Body of pancreas (tissue), 4 donors: ENCODE measurements around the gene FBLN1. TPM values are rescaled to one million over a fixed set of nuclear protein-coding genes. Genes with fewer than 3 reads are reported as not detected.

Source experiments
- ATAC-seq: fragments of 150-250 bp; one replicate; pipeline ENCODE4 v1.9.1; 2016
- DNase-seq, 4 donors: peaks; one replicate each; pipeline ENCODE4 v3.0.0-alpha.2; 2019
- H3K27ac ChIP-seq, 4 donors: fragments of 200-600 bp; sonication (generic); 1 replicate in 3 of 4; 2 replicates in 1 of 4; pipeline versions ENCODE4 v1.5.1 to v1.6.1; 2016 to 2019; ENCODE audit warnings: mild to moderate bottlenecking in 1 of 4, mixed read lengths in 1 of 4, moderate library complexity in 1 of 4
- H3K27me3 ChIP-seq, 2 donors: fragments of 200-600 bp; sonication (generic); one replicate each; pipeline ENCODE4 v1.6.0; 2016; ENCODE audit warnings: mild to moderate bottlenecking in 1 of 2
- H3K36me3 ChIP-seq, 2 donors: fragments of 200-600 bp; sonication (generic); replicated peaks in 1 of 2; 2 replicates each; pipeline ENCODE4 v1.5.1; 2016; ENCODE audit warnings: low read depth in 2 of 2; ENCODE audit not compliant: insufficient read depth in 1 of 2
- H3K4me1 ChIP-seq: fragments of 200-600 bp; sonication (generic); one replicate; pipeline ENCODE4 v1.6.0; 2016
- H3K4me3 ChIP-seq, 2 donors: fragments of 200-600 bp; sonication (generic); 1 replicate in 1 of 2; 2 replicates in 1 of 2; pipeline ENCODE4 v1.5.1; 2016 to 2019
- H3K9me3 ChIP-seq, 3 donors: fragments of 200-600 bp; sonication (generic); 1 replicate in 2 of 3; 2 replicates in 1 of 3; pipeline ENCODE4 v1.5.1; 2016
- CTCF ChIP-seq, 7 experiments: fragments of 450-650 bp in 4 of 7; fragments of 200-600 bp in 3 of 7; sonication (generic) in 3 of 7; IDR thresholded peaks; one replicate each; pipeline ENCODE4 v1.5.1; 2016 to 2019; ENCODE audit warnings: antibody characterized with exemption in 7 of 7
- POLR2A ChIP-seq, 3 donors: fragments of 450-650 bp; IDR thresholded peaks; one replicate each; pipeline ENCODE4 v1.6.1; 2016; ENCODE audit warnings: antibody characterized with exemption in 3 of 3, mild to moderate bottlenecking in 2 of 3
- WGBS, 2 donors: methylation state at CpG; one replicate each; pipeline ENCODE4 v1.1.5; 2017; 5-methylcytosine and 5-hydroxymethylcytosine counted together
- intact Hi-C: fragments of 100-400 bp; cut with DNase I; formaldehyde crosslinking; loops from one replicate; pipeline ENCODE4 v1.15.1; 2023
- total RNA-seq, 2 donors: library from RNA; depleted of rRNA; stranded (reverse); fragments of >200 nt; gene quantifications; one replicate each; pipeline ENCODE4 v1.1.0, GENCODE V29; 2016

The FBLN1 gene
- total RNA-seq, 2 donors from 2014 or later = 97.0 to 119 TPM

DNA sequence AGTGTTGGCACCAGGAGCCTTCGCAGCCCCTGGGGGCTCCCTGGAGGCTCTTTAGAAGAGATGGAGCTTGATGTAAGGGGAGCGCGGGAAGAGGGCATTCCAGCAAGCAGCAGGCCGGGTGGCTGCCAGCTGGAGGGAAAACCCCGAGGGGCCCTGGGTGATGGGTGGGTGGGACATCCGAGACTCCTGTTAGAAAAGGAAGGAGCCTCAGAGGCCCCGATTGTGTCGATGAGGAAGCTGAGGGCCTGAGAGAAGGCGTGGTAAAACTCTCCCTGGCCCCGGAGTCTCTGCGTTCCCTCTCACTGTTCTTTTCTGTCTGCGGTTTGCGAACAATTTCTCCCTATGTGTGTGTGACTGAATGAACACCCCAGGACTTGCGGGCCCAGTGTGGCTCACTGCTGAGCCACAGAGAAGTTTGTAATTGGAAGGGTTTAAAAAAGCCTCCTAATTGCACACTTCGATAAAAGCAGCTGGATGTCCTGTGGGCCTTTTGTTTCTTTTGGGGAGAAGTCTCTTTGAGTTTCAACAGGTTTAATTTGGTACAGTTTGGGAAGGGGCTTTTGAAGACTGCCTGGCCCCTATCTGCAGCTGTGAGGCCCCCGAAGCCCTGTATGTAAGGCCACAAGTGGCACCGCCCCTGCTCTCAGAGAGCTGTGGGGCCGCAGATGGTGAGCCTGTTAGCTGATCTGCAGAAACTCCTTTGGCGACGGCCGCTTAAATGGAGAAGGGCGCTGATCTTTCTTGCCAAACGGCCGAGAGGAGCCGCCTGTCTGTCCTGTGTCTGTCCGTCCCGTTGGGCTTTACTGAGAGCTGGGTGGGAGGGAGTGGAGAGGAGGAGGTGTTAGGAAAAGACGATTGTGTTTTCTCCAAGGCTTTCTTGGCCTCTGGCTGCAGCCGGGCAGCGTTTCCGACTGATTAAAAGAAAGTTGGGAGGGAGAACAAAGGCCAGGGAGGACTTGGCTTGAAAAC, 2.0 kb downstream of the FBLN1 start:
- H3K27me3 ChIP-seq = no peaks in the 10 kb centered on the region
- ATAC-seq (no peak), DNase-seq (peak in 1 of 4 donors; percentile 17)
- H3K4me3 ChIP-seq = no peak overlapping the region
- peak overlapping the region in 1 of 4 donors; percentile 28 for H3K27ac ChIP-seq
- intact Hi-C loops = no loop called here
- H3K4me1 ChIP-seq = peaks cover 12% of the 10 kb centered on the region
- H3K36me3 ChIP-seq = no peaks in the 10 kb centered on the region
- TF ChIP-seq POLR2A (IDR thresholded peaks at IDR 0.05) (no peak), CTCF (IDR thresholded peaks at IDR 0.05) (no peak)
- no peaks in the 10 kb centered on the region for H3K9me3 ChIP-seq
- 40 to 63% methylated on average over 28 to 31 of the region's 31 CpGs for WGBS, 2 donors

DNA sequence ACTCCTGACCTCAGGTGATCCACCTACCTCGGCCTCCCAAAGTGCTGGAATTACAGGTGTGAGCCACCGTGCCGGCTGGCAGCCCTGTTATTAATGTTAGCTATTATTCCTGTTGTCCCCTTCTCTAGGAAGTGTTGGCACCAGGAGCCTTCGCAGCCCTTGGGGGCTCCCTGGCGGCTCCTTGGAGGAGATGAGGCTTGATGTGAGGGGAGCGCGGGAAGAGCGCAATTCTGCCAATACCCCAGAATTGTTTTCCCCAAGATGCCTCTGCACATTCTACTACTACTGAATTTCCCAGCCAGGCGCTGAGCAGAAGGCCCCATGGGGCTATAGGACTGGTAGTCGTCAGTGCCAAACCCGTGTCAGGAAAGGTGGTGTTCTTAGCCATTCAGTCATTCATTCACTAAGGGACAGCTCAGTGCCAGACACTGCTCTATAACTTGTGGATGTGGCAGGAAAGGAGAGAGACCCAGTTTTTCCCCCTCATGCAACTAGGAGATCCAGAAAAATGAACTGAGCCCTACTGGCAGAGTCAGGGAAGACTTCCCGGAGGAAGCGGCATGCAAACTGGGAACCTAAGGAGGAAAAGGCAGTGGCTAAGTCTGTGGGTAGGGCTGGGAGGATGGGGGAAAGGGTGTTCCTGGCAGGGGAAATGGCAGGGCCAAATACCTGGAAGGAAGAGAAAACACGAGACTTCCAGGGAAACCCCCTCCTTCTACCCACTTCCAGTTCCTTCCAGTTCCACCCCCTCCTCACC, 3.5 kb downstream of the FBLN1 start:
- Histone ChIP-seq H3K4me3 (no peak overlapping the region), H3K27me3 (no peaks in the 10 kb centered on the region), H3K36me3 (no peaks in the 10 kb centered on the region), H3K9me3 (no peaks in the 10 kb centered on the region), H3K27ac (no peak overlapping the region), H3K4me1 (peaks cover 12% of the 10 kb centered on the region)
- ATAC-seq (no peak), DNase-seq (no peak)
- 83 to 90% methylated on average over 12 to 13 of the region's 14 CpGs for WGBS, 2 donors
- intact Hi-C loops = no loop called here
- TF ChIP-seq POLR2A (IDR thresholded peaks at IDR 0.05) = no peak
- no peak for TF ChIP-seq CTCF (IDR thresholded peaks at IDR 0.05)

DNA sequence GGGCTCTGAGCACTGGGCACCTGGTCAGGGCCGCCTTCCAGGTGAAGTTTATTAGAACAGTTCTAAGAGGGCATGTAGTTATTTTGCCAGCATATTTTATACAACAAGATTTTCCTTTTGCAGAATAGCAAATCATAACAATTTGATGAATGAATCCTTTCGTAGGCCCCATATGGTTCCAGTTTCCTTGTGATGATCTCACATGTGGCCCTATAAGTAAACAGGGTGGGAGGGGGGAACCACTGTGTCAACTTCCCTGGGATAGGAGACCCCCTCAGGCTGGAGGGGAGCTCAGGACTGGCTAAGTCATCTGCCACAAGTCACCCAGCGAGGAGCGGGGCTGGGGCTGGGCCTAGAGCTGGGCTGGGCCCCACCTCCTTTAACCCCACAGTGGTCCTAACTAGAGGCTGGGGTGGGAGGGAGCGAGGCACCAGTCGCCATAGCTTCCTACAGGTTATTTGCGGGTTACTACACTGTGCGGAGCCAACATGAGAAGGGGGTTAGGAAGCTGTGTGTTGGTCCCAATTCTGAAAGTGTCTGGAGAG, 4.2 kb downstream of the FBLN1 start:
- no peak overlapping the region for H3K27ac ChIP-seq
- intact Hi-C loops = no loop called here
- no peaks in the 10 kb centered on the region for H3K9me3 ChIP-seq
- H3K36me3 ChIP-seq = no peaks in the 10 kb centered on the region
- ATAC-seq = no peak
- no peak overlapping the region for H3K4me3 ChIP-seq
- DNase-seq = no peak
- no peaks in the 10 kb centered on the region for H3K27me3 ChIP-seq
- 79 to 87% methylated on average over 8 of the region's 8 CpGs for WGBS, 2 donors
- TF ChIP-seq CTCF (IDR thresholded peaks at IDR 0.05) (no peak), POLR2A (IDR thresholded peaks at IDR 0.05) (no peak)
- H3K4me1 ChIP-seq = peaks cover 12% of the 10 kb centered on the region

GRCh38 chr22:45507798-45508197, 5.1 kb downstream of the FBLN1 start:
- intact Hi-C loops = no loop called here
- H3K9me3 ChIP-seq = no peaks in the 10 kb centered on the region
- no peak for ATAC-seq
- no peak overlapping the region for H3K27ac ChIP-seq
- TF ChIP-seq CTCF (IDR thresholded peaks at IDR 0.05) = no peak
- H3K27me3 ChIP-seq = no peaks in the 10 kb centered on the region
- WGBS, 2 donors = 73 to 79% methylated on average over 2 to 6 of the region's 6 CpGs
- no peak for DNase-seq
- peaks cover 6% of the 10 kb centered on the region for H3K4me1 ChIP-seq
- H3K4me3 ChIP-seq = no peak overlapping the region
- no peaks in the 10 kb centered on the region for H3K36me3 ChIP-seq
